HEK293 (cell line): ENCODE data around the gene SOX13.

Source experiments
- TRIM28 ChIP-seq: IDR thresholded peaks from 2 replicates; pipeline ENCODE4 v1.6.1; 2011; ENCODE audit warnings: low read length, control low read depth, borderline replicate concordance
- TF ChIP-seq, protein P1 (sequence below): fragments of 450-650 bp; formaldehyde crosslinking; IDR thresholded peaks from 2 replicates; pipeline ENCODE4 v1.5.1; 2016; ENCODE audit warnings: missing biosample characterization, missing genetic modification characterization

DNA sequence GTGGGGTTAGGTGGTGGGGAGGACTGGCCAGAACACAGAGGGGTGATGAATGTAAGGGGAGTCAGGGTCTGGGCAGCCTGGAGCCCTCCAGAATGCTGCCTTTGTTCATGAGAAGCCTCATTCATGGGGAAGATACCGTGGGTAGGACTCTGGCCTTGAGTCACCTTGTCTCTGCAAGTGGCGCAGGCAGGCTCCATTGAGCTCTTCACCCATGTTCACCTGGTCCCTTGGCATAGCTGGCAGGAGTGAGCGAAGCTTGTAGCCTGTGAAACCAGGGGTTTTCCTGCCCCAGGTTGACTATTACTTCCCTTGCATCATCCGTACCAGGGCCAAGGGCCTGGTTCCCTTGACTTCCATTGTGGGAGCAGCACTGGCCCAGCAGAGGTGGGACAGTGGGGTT is 25.8 kb downstream of the SOX13 start:
- TF ChIP-seq, protein P1, sequence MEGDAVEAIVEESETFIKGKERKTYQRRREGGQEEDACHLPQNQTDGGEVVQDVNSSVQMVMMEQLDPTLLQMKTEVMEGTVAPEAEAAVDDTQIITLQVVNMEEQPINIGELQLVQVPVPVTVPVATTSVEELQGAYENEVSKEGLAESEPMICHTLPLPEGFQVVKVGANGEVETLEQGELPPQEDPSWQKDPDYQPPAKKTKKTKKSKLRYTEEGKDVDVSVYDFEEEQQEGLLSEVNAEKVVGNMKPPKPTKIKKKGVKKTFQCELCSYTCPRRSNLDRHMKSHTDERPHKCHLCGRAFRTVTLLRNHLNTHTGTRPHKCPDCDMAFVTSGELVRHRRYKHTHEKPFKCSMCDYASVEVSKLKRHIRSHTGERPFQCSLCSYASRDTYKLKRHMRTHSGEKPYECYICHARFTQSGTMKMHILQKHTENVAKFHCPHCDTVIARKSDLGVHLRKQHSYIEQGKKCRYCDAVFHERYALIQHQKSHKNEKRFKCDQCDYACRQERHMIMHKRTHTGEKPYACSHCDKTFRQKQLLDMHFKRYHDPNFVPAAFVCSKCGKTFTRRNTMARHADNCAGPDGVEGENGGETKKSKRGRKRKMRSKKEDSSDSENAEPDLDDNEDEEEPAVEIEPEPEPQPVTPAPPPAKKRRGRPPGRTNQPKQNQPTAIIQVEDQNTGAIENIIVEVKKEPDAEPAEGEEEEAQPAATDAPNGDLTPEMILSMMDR (tag by site-specific recombination), result no peak
- TF ChIP-seq TRIM28, result no peak
